Epithelial cell of proximal tubule (primary cell): ENCODE data around the gene CCDC174. TPM values are rescaled to one million over a fixed set of nuclear protein-coding genes. Genes with fewer than 3 reads are reported as not detected.
"Not testable (repeated sequence)": the region's sequence is repeated elsewhere in the genome, so short reads cannot be mapped to it uniquely, and the experiment has no call there.

ENCODE experiments used
- DNase-seq: peaks from one replicate; pipeline ENCODE4 v3.0.0-alpha.2; 2011; ENCODE audit warnings: low read depth
- H3K4me3 ChIP-seq: 2 replicates; pipeline ENCODE4 v1.5.1; 2011; ENCODE audit warnings: low read depth, mild to moderate bottlenecking, low read length
- CTCF ChIP-seq: conservative IDR thresholded peaks from 2 replicates; pipeline ENCODE4 v1.5.1; 2012; ENCODE audit warnings: low read depth, mild to moderate bottlenecking, low read length
- total RNA-seq: library from RNA; depleted of rRNA; stranded (reverse); fragments of >200 nt; gene quantifications from 2 replicates; pipeline ENCODE4 v1.2.3, GENCODE V29; 2015

Gene CCDC174
- total RNA-seq, 1 donor from 2014 or later = 8.0 TPM

GRCh38 chr3:14649466-14649865 lies 2.1 kb upstream of the CCDC174 start:
- peak overlapping the region; percentile 65 for H3K4me3 ChIP-seq
- peak; percentile 56 for DNase-seq
- no peak for TF ChIP-seq CTCF

GRCh38 chr3:14650193-14650592 lies 1.4 kb upstream of the CCDC174 start:
- no peak for DNase-seq
- peak overlapping the region; percentile 65 for H3K4me3 ChIP-seq
- TF ChIP-seq CTCF = no peak

- peak overlapping the region; percentile 65 for H3K4me3 ChIP-seq
- not testable (repeated sequence) for DNase-seq
Observed at GRCh38 chr3:14652360-14652907, 872 bp downstream of the CCDC174 start.

- H3K4me3 ChIP-seq = no peak overlapping the region
- TF ChIP-seq CTCF = no peak
- no peak for DNase-seq
Observed at GRCh38 chr3:14657579-14657978, 6.0 kb downstream of the CCDC174 start.

GRCh38 chr3:14658978-14659377 lies 7.4 kb downstream of the CCDC174 start:
- DNase-seq = no peak
- no peak for TF ChIP-seq CTCF
- no peak overlapping the region for H3K4me3 ChIP-seq

- H3K4me3 ChIP-seq = no peak overlapping the region
- DNase-seq = no peak
Observed at GRCh38 chr3:14660942-14661341, 9.4 kb downstream of the CCDC174 start.

GRCh38 chr3:14663396-14664135 lies 12.0 kb downstream of the CCDC174 start:
- no peak for DNase-seq
- no peak overlapping the region for H3K4me3 ChIP-seq
- no peak for TF ChIP-seq CTCF

More at GRCh38 chr3:14660942-14661341, 9.4 kb downstream of the CCDC174 start:
- TF ChIP-seq CTCF = no peak
